ENCODE measurements around the gene MRAP. TPM values are rescaled to one million over a fixed set of nuclear protein-coding genes. Genes with fewer than 3 reads are reported as not detected.

Gene MRAP
- total RNA-seq, 1 donor from 2014 or later, result not detected

DNA sequence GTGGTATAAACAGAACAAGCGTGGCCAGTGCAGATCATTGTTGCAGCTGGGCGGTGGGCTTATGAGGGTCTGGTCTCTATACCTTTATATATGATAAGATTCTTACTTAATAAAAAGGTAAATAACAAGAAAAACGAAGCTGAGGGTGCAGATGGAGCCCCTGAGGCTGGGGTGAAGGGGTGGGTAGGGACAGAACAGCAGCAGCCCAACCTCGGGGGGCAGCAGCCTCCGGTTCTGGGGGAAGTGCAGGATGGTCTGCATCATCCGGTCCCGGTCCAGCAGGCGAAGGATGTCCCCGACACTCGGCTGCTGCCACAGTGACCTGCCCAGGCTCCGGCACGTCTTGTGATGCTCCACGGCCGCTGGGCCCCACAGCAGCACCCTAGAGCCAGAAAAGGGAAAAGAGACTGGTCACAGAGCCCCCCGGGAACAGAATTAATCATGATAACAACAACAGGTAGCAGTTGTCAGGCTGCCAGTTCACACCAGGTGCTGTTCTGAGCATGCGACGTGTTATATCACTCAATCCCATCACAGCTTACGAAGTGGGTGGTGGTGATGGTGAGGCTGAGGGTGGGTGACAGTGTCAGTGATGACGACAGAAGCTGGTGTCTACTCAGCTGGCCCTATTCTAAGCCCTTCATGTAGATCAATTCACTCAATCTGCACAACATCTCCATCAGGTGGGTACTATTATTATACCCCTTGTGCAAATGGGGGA is 35.5 kb downstream of the MRAP start:
- Mint-ChIP-seq H3K9me3 (ENCODE audit: unreplicated experiment) (no peaks in the 10 kb centered on the region), H3K4me3 (ENCODE audit: unreplicated experiment) (no peak overlapping the region), H3K36me3 (ENCODE audit: low read depth, unreplicated experiment) (peaks cover 40% of the 10 kb centered on the region), H3K27ac (ENCODE audit: unreplicated experiment) (no peak overlapping the region), H3K4me1 (ENCODE audit: unreplicated experiment) (peaks cover 19% of the 10 kb centered on the region), H3K27me3 (ENCODE audit: unreplicated experiment) (peaks cover 5% of the 10 kb centered on the region)
- DNase-seq (ENCODE audit: low spot score), result no peak
- TF ChIP-seq, protein P1, sequence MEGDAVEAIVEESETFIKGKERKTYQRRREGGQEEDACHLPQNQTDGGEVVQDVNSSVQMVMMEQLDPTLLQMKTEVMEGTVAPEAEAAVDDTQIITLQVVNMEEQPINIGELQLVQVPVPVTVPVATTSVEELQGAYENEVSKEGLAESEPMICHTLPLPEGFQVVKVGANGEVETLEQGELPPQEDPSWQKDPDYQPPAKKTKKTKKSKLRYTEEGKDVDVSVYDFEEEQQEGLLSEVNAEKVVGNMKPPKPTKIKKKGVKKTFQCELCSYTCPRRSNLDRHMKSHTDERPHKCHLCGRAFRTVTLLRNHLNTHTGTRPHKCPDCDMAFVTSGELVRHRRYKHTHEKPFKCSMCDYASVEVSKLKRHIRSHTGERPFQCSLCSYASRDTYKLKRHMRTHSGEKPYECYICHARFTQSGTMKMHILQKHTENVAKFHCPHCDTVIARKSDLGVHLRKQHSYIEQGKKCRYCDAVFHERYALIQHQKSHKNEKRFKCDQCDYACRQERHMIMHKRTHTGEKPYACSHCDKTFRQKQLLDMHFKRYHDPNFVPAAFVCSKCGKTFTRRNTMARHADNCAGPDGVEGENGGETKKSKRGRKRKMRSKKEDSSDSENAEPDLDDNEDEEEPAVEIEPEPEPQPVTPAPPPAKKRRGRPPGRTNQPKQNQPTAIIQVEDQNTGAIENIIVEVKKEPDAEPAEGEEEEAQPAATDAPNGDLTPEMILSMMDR (IDR thresholded peaks at IDR 0.05; ENCODE audit: unreplicated experiment), result no peak

DNA sequence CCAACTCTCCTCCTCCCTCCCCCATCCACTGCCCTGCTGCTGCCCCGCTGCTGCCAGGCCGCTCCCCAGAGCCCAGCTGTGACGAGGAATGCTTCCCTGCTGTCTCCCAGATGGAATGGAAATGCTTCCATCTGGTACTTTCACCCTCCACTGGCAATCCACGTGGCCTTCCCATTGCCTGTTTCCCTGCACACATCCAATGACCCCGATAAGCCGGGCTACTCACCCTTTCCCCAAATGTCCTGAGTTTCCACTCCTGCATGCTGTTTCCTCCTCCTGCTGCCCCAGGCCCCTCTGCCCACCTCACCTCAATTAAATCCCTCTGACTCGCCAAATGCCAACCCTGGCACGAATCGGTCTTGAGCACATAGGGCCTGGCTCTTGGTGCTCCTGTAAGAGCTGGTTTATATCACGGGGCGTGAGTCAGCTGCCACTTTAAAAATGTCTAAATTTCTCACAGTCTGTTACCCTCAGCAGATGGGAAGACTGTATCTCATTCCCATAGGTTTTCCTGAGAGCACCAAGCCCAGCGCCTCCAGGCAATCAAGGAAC is 36.4 kb downstream of the MRAP start:
- Mint-ChIP-seq H3K36me3 (ENCODE audit: low read depth, unreplicated experiment) (peaks cover 44% of the 10 kb centered on the region), H3K4me3 (ENCODE audit: unreplicated experiment) (no peak overlapping the region), H3K27me3 (ENCODE audit: unreplicated experiment) (peaks cover 5% of the 10 kb centered on the region), H3K4me1 (ENCODE audit: unreplicated experiment) (peaks cover 18% of the 10 kb centered on the region), H3K27ac (ENCODE audit: unreplicated experiment) (no peak overlapping the region), H3K9me3 (ENCODE audit: unreplicated experiment) (no peaks in the 10 kb centered on the region)
- DNase-seq (ENCODE audit: low spot score), result no peak
- TF ChIP-seq, protein P1 (IDR thresholded peaks at IDR 0.05; ENCODE audit: unreplicated experiment), result no peak

DNA sequence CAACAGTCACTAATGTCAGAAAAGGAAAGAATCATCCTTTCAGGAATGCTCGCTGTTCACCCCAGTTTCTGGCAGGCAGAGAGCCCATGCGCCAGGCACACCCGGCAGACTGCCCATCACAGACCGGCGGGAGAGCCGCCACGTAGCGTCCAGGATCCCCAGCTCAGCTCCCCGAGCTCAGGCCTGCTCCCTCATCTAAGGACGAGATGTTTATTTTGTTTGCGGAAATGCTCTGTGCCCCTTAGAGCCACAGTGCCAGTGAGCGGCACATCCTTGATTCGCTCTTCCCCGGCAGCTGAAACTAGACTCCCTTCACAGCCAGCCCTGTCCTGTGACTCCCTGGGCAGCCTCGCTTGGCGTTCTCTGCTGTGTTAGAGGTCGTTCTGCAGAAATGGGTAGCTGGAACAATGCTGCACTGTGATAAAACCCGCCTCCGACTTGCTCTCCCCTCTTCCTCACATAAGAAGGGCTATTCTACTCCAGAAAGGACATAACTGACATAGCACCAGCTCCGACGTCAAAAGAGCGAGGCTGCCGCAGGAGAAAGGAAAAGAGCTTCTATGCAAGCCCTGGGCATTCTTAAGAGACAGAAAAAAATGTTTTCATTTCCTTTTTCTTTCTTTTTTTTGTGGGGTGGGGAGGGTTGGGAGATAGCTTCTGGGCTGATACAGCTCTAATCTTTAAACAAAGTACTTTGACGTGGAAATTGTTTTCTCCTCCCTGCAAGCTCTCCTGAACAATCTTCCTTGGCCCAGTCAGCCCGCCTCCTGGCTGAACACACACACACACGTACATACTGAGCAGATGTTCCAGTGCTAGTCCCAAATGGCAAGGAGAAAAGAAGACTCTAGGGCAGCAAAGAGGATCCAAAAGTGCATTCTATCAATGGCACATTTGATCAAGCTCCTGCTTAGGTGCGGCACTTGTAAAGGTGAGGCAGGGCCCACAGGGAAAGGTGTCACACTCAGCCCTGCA is 37.2 kb downstream of the MRAP start:
- H3K36me3 Mint-ChIP-seq (ENCODE audit: low read depth, unreplicated experiment), result peaks cover 50% of the 10 kb centered on the region
- H3K9me3 Mint-ChIP-seq (ENCODE audit: unreplicated experiment), result no peaks in the 10 kb centered on the region
- no peak overlapping the region for H3K4me3 Mint-ChIP-seq (ENCODE audit: unreplicated experiment)
- H3K4me1 Mint-ChIP-seq (ENCODE audit: unreplicated experiment), result peaks cover 10% of the 10 kb centered on the region
- peaks cover 5% of the 10 kb centered on the region for H3K27me3 Mint-ChIP-seq (ENCODE audit: unreplicated experiment)
- no peak for DNase-seq (ENCODE audit: low spot score)
- H3K27ac Mint-ChIP-seq (ENCODE audit: unreplicated experiment), result no peak overlapping the region
- TF ChIP-seq, protein P1 (IDR thresholded peaks at IDR 0.05; ENCODE audit: unreplicated experiment), result no peak

DNA sequence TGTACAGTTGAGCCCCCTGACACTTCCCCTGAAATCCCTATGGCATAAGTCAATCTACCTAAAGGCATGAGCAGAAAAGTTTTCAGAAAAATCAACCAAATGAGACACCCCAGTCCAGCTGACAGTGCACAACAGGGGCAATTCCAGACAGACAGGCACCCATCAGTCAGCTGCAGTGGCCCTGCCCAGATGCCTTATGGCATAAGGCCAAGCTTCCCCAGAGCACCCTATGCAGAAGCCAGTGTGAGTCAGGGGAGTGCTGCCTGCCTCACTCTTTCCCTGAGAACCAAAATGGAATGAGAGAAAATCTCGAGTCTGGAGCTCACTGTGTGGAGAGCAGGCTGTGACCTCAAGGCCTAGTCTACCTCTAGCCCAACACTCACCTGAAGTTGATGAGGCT is 38.1 kb downstream of the MRAP start:
- no peak for DNase-seq (ENCODE audit: low spot score)
- H3K27me3 Mint-ChIP-seq (ENCODE audit: unreplicated experiment), result peaks cover 5% of the 10 kb centered on the region
- H3K36me3 Mint-ChIP-seq (ENCODE audit: low read depth, unreplicated experiment), result peaks cover 51% of the 10 kb centered on the region
- H3K4me3 Mint-ChIP-seq (ENCODE audit: unreplicated experiment), result no peak overlapping the region
- TF ChIP-seq, protein P1 (IDR thresholded peaks at IDR 0.05; ENCODE audit: unreplicated experiment), result no peak
- peaks cover 5% of the 10 kb centered on the region for H3K4me1 Mint-ChIP-seq (ENCODE audit: unreplicated experiment)
- no peak overlapping the region for H3K27ac Mint-ChIP-seq (ENCODE audit: unreplicated experiment)
- no peaks in the 10 kb centered on the region for H3K9me3 Mint-ChIP-seq (ENCODE audit: unreplicated experiment)
